ENCODE data around the gene GATA5. TPM values are rescaled to one million over a fixed set of nuclear protein-coding genes. Genes with fewer than 3 reads are reported as not detected.

The GATA5 gene
- total RNA-seq, 1 donor from 2014 or later = not detected

DNA sequence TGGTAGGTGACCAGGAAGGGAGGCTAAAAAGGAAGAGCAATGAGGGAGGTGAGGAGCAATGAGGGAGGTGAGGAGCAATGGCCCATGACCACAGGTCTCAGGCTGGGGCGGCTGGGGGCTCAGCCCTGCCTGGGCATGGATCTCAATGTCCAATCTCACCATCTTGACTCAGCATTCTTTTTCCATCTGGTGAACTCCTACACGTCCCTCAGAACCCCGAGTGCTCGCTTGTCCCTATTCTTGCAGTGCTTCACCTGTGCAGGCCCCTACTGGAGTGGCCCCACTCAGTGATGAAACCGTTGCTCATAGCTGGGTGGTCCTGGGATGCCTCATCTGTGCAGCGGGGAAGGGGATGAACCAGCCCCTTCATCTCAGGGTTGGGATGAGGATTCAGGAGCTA is 31.5 kb downstream of the GATA5 start:
- Histone ChIP-seq H3K4me3 (ENCODE audit: low read depth, low read length) (no peak overlapping the region), H3K36me3 (ENCODE audit: control insufficient read depth, insufficient read depth, low read length) (no peaks in the 10 kb centered on the region), H3K27me3 (ENCODE audit: control insufficient read depth, insufficient read depth, low read length) (peaks cover 1% of the 10 kb centered on the region)
- DNase-seq (ENCODE audit: low read depth) = no peak
- no peak for FAIRE-seq
- TF ChIP-seq, protein P1, sequence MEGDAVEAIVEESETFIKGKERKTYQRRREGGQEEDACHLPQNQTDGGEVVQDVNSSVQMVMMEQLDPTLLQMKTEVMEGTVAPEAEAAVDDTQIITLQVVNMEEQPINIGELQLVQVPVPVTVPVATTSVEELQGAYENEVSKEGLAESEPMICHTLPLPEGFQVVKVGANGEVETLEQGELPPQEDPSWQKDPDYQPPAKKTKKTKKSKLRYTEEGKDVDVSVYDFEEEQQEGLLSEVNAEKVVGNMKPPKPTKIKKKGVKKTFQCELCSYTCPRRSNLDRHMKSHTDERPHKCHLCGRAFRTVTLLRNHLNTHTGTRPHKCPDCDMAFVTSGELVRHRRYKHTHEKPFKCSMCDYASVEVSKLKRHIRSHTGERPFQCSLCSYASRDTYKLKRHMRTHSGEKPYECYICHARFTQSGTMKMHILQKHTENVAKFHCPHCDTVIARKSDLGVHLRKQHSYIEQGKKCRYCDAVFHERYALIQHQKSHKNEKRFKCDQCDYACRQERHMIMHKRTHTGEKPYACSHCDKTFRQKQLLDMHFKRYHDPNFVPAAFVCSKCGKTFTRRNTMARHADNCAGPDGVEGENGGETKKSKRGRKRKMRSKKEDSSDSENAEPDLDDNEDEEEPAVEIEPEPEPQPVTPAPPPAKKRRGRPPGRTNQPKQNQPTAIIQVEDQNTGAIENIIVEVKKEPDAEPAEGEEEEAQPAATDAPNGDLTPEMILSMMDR (IDR thresholded peaks at IDR 0.05; ENCODE audit: insufficient read depth, low read length, severe bottlenecking) = no peak

DNA sequence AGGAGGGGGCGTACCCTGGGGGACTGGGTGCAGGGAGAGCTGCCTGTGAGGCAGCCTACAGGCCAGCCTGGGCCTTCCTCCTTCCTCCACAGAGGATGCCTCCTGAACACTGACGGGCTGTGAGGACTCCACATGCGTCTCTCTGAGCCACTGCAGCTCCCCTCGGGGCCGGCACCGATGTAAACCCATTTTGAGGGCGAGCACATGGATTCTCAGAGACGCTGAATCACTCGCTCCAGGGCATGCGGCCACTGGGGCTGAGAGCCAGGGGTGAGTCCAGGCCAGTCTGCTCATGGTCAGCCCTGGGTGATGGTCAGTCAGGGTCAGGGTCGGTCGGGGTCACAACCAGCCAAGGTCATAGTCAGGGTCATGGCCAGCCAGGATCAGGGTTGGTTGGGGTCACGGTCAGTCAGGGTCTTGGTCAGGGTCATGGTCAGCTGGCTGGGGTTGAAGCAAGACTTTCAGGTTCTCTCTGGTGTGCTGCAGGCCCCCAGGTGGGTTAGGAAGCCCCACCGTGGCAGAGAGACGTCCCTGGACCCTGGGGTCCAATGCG is 33.7 kb downstream of the GATA5 start:
- no peaks in the 10 kb centered on the region for H3K36me3 ChIP-seq (ENCODE audit: control insufficient read depth, insufficient read depth, low read length)
- no peak for FAIRE-seq

DNA sequence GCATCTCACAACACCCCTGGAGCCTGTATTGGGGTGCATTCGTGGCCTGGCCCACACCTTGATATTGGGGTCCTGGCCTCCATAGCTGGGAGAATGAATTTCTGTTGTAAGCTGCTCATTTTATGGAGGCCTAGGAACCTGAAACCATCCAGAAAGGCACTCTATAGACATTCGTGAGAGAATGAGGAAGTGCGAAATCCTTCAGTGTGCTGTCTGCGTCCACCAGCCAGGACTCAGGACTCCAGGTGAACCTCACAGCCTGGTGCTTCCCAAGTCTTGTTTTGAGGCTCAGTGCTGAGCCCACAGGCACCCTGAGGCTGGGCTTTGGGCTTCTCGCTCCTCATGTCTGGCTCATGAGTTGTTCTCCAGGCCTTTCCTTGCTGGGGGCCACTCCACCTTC is 36.6 kb downstream of the GATA5 start:
- H3K27me3 ChIP-seq (ENCODE audit: control insufficient read depth, insufficient read depth, low read length) = peaks cover 1% of the 10 kb centered on the region

More for the DNA sequence above, 33.7 kb downstream of the GATA5 start:
- no peak for DNase-seq (ENCODE audit: low read depth)
- H3K4me3 ChIP-seq (ENCODE audit: low read depth, low read length) = no peak overlapping the region
- H3K27me3 ChIP-seq (ENCODE audit: control insufficient read depth, insufficient read depth, low read length) = peaks cover 1% of the 10 kb centered on the region
- TF ChIP-seq, protein P1 (IDR thresholded peaks at IDR 0.05; ENCODE audit: insufficient read depth, low read length, severe bottlenecking) = no peak

DNA sequence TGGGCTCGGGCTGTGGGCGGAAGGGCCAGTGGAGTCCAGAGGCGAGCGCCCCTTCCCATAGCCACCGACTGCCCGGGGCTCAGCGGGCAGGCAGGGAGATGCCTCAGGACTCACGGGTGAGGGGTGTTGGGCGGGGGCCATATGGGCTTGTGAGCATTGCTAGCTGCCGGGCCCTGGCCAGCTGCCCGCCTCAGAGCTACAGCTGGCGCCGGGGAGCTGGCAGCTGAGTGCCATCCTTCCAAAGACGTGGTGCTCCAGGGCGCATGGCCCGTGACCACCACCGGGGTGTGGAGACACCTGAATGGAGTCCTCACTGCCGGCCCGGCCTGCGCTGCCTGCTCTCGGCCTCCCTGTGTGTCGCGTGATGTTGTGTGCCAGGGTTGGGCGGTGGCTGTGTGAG is 37.9 kb downstream of the GATA5 start:
- no peak for FAIRE-seq
- TF ChIP-seq, protein P1 (IDR thresholded peaks at IDR 0.05; ENCODE audit: insufficient read depth, low read length, severe bottlenecking) = no peak
- Histone ChIP-seq H3K36me3 (ENCODE audit: control insufficient read depth, insufficient read depth, low read length) (no peaks in the 10 kb centered on the region), H3K4me3 (ENCODE audit: low read depth, low read length) (no peak overlapping the region), H3K27me3 (ENCODE audit: control insufficient read depth, insufficient read depth, low read length) (peaks cover 1% of the 10 kb centered on the region)
- DNase-seq (ENCODE audit: low read depth) = no peak

More for the DNA sequence above, 36.6 kb downstream of the GATA5 start:
- no peaks in the 10 kb centered on the region for H3K36me3 ChIP-seq (ENCODE audit: control insufficient read depth, insufficient read depth, low read length)
- H3K4me3 ChIP-seq (ENCODE audit: low read depth, low read length) = no peak overlapping the region
- TF ChIP-seq, protein P1 (IDR thresholded peaks at IDR 0.05; ENCODE audit: insufficient read depth, low read length, severe bottlenecking) = no peak
- DNase-seq (ENCODE audit: low read depth) = no peak
- FAIRE-seq = no peak

DNA sequence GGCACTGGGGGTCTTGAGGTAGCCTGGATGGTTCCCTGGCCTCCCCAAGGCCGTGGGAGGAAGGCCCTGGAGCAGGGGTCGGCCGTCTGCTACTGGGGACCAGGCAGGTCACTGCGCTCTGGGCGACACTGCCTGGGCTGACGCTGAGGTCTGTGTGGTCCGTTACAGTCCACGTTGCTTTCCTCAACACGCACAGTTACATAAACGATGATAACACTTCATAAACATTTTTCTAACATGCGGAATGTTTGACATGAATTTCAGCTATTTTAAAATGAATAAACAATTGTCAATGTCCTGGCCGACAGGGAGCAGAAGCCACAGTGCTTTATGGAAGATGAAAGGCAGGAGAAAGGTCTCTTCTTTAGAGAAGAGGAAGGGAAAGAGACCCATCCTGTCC is 38.3 kb downstream of the GATA5 start:
- no peaks in the 10 kb centered on the region for H3K36me3 ChIP-seq (ENCODE audit: control insufficient read depth, insufficient read depth, low read length)
- FAIRE-seq (no peak), DNase-seq (ENCODE audit: low read depth) (no peak)
- peaks cover 1% of the 10 kb centered on the region for H3K27me3 ChIP-seq (ENCODE audit: control insufficient read depth, insufficient read depth, low read length)
- no peak overlapping the region for H3K4me3 ChIP-seq (ENCODE audit: low read depth, low read length)
- TF ChIP-seq, protein P1 (IDR thresholded peaks at IDR 0.05; ENCODE audit: insufficient read depth, low read length, severe bottlenecking) = no peak

DNA sequence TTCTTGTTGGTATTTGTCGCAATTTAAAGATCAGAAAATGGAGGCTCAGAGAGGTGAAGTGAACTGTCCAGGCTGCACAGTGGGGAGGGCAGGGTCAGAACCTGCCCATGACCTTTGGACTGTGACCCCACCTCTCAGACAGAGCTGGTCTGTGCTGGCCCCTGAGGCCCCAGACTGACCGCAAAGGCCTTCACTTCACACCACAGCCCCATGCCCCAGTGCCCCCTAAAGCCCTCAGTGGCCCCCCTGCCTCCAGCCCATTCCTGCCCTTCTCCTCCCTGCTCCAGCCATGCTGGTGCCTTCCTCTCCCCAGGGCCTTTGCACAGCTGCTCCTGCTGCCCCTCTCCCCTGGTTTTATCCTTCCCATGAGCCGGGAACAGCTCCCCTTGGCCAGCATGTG is 39.1 kb downstream of the GATA5 start:
- DNase-seq (ENCODE audit: low read depth) (no peak), FAIRE-seq (no peak)
- H3K36me3 ChIP-seq (ENCODE audit: control insufficient read depth, insufficient read depth, low read length) = no peaks in the 10 kb centered on the region
- no peak overlapping the region for H3K4me3 ChIP-seq (ENCODE audit: low read depth, low read length)
- H3K27me3 ChIP-seq (ENCODE audit: control insufficient read depth, insufficient read depth, low read length) = peaks cover 1% of the 10 kb centered on the region
- TF ChIP-seq, protein P1 (IDR thresholded peaks at IDR 0.05; ENCODE audit: insufficient read depth, low read length, severe bottlenecking) = no peak

All from bronchial epithelial cell (primary cell).